T-helper 2 cell treated with Interferon-gamma antibody and Interleukin-4, amounts not matched to agents 5 μg/mL and 100 μg/mL, for 36 hours (primary cell): ENCODE measurements around the gene CRTC2.
A peak's percentile ranks its signal among the peaks of the same experiment; 100 is the strongest.

Experiments
- DNase-seq: peaks from one replicate; pipeline ENCODE4 v3.0.0; 2021; ENCODE audit warnings: low spot score
- H3K27ac Mint-ChIP-seq: one replicate; pipeline ENCODE4 v1.8.0; 2021; ENCODE audit warnings: mild to moderate bottlenecking, mixed read lengths
- H3K27me3 Mint-ChIP-seq: one replicate; pipeline ENCODE4 v1.8.0; 2021; ENCODE audit warnings: low read depth, mixed read lengths
- H3K36me3 Mint-ChIP-seq: one replicate; pipeline ENCODE4 v1.8.0; 2021; ENCODE audit warnings: low read depth, mixed read lengths
- H3K4me1 Mint-ChIP-seq: one replicate; pipeline ENCODE4 v1.8.0; 2021; ENCODE audit warnings: low read depth, mixed read lengths
- H3K4me3 Mint-ChIP-seq: one replicate; pipeline ENCODE4 v1.8.0; 2022; ENCODE audit warnings: mild to moderate bottlenecking, moderate library complexity, mixed read lengths
- H3K9me3 Mint-ChIP-seq: one replicate; pipeline ENCODE4 v1.8.0; 2021; ENCODE audit warnings: mixed read lengths

Gene CRTC2

DNA sequence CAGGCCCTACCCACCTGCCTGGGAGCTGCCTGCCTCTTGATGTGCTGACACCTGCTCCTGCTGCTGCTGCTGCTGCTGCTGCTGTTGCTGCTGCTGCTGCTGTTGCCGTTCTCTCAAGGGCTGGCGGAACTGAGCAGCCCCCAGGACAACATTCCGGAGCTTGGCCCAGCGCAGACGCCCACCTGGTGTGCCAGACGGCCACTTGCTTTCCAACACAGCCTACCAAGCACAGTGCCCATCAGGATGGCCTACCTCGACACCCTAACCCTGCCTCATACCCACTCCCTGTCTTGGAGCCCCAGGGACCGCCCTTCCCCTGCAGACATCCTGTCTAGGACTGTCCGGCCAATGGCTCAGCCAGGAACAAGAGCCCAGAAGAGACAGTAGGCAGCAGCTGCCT lies 23.7 kb downstream of the CRTC2 start:
- no peak for DNase-seq
- no peak overlapping the region for H3K27ac Mint-ChIP-seq
- no peaks in the 10 kb centered on the region for H3K27me3 Mint-ChIP-seq
- H3K4me1 Mint-ChIP-seq = no peaks in the 10 kb centered on the region
- H3K36me3 Mint-ChIP-seq = peaks cover 59% of the 10 kb centered on the region
- H3K9me3 Mint-ChIP-seq = no peaks in the 10 kb centered on the region
- H3K4me3 Mint-ChIP-seq = no peak overlapping the region

GRCh38 chr1:153933955-153934354 lies 24.5 kb downstream of the CRTC2 start:
- H3K9me3 Mint-ChIP-seq = no peaks in the 10 kb centered on the region
- no peak overlapping the region for H3K27ac Mint-ChIP-seq
- H3K27me3 Mint-ChIP-seq = no peaks in the 10 kb centered on the region
- peaks cover 57% of the 10 kb centered on the region for H3K36me3 Mint-ChIP-seq
- H3K4me3 Mint-ChIP-seq = no peak overlapping the region
- no peak for DNase-seq
- no peaks in the 10 kb centered on the region for H3K4me1 Mint-ChIP-seq

DNA sequence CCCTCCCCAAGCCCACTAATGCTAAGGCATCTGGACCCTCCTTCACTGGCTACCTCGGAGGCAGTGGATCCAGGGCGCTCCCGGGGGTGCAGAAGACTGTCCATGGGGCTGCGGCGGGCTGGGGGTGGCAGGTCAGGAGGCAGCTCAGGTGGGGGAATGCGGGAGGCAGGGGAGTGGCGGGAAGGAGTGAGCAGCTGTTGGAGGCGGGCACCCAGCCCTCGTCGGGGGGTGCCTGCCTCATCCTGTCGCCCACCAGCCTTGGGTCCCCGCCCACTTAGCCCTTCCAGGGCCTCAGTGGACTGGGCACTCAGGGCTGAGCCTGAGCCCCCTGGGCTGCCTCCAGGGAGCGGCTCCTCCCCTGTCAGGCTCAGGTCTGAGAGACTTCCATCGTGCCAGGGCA lies 25.0 kb downstream of the CRTC2 start:
- Mint-ChIP-seq H3K4me3 (no peak overlapping the region), H3K27me3 (no peaks in the 10 kb centered on the region), H3K27ac (no peak overlapping the region), H3K36me3 (peaks cover 60% of the 10 kb centered on the region), H3K9me3 (no peaks in the 10 kb centered on the region), H3K4me1 (no peaks in the 10 kb centered on the region)
- no peak for DNase-seq

DNA sequence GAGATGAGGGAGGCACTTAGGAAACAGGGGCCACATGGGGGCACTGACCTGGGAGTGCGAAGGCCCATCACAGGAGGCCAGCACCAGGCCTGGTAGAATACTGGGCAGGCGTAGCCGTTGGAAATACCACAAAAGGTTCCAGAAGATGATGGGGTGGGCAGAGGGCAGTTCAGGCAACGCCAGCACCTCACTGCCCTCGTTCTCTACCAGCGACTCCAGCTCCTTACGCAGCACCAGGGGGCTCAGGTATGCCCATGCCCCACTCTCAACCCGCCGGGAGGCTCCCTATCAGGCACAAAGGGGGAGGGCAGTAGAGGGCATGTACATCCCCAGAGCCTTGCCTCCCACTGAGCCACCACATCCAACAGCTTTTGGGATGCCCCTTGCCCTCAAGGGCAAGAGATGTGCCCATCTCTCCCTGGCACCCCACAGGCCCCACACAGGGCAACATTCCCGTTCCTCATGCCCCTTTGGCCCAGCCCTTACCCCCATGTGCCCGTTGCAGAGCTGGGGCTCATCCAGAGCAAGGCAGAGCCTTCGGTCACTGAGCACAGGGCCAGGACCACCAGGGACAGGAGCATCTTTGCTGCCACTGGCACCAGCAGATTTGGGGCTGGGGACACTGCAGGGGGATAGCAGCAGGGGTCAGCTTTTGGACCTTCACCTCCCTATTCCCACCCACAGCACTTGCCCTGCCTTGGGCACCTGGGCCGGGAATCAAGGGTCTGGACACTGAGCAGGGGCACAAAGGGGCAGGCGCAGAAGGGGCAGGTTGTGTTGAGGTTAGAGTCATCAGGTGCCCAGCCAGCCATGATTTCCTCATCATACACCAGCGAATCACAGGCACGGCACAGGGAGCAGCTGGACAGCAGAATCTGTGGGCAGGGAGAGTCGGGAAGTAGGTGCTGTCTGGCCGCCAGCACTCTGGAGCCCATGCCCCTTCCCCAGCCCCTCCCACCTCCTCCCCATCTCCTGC lies 26.0 kb downstream of the CRTC2 start:
- no peak overlapping the region for H3K27ac Mint-ChIP-seq
- no peaks in the 10 kb centered on the region for H3K9me3 Mint-ChIP-seq
- no peak overlapping the region for H3K4me3 Mint-ChIP-seq
- peaks cover 59% of the 10 kb centered on the region for H3K36me3 Mint-ChIP-seq
- H3K4me1 Mint-ChIP-seq = peaks cover 3% of the 10 kb centered on the region
- H3K27me3 Mint-ChIP-seq = no peaks in the 10 kb centered on the region
- no peak for DNase-seq

DNA sequence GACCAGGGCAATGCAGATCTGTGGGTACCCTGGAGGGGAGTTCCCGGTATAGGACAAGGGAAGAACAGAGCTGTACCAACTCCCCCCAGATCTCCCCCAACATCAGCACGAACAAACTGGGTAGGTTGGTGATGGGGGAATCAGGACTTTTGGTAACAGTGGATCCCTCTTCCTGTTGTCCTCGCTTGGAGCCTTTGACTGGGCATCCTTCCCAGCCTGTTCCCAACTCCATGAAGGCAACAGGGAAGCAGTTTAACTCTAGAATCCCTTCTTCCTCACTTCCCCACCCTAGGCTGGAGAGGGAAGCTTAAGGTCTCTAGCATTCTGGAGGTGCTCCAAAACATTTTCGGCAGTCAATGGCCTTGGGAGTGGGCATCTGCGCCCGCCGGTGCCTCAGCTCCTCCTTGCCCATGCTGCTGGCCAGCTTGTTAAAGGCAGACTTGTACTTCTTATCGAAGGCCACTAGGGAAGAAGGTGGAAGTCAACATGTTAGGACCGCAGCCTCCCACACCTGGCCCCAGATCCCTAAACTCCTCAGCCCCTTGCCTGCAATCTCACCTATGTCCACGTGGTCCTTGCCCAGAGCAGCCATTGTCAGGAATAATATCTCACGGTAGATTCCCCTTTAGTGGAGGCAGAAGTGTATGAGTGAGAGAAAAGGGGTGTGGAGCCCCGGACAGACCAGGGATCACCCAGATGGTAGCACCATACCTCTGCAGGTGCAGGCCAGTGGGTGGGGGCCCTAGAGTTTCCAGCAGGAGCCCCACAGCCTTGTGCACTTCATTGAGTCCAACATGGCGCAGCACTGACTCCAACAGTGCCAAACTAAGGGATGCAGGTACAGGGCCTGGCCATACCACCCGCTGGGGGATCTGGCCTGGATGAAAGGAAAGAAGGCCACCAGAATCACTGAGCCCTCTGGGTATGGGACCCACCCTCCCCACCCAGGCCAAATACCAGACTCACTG lies 28.1 kb downstream of the CRTC2 start:
- no peak for DNase-seq
- no peaks in the 10 kb centered on the region for H3K9me3 Mint-ChIP-seq
- H3K36me3 Mint-ChIP-seq = peaks cover 38% of the 10 kb centered on the region
- H3K4me3 Mint-ChIP-seq = no peak overlapping the region
- H3K27ac Mint-ChIP-seq = no peak overlapping the region
- peaks cover 3% of the 10 kb centered on the region for H3K4me1 Mint-ChIP-seq
- no peaks in the 10 kb centered on the region for H3K27me3 Mint-ChIP-seq

GRCh38 chr1:153929426-153929825 lies 29.0 kb downstream of the CRTC2 start:
- Mint-ChIP-seq H3K36me3 (peaks cover 31% of the 10 kb centered on the region), H3K4me1 (peaks cover 3% of the 10 kb centered on the region), H3K27ac (no peak overlapping the region), H3K9me3 (no peaks in the 10 kb centered on the region), H3K27me3 (no peaks in the 10 kb centered on the region), H3K4me3 (no peak overlapping the region)
- DNase-seq = no peak

GRCh38 chr1:153928791-153929341 lies 29.5 kb downstream of the CRTC2 start:
- peaks cover 28% of the 10 kb centered on the region for H3K36me3 Mint-ChIP-seq
- H3K9me3 Mint-ChIP-seq = no peaks in the 10 kb centered on the region
- no peak for DNase-seq

GRCh38 chr1:153928245-153928644 lies 30.2 kb downstream of the CRTC2 start:
- Mint-ChIP-seq H3K36me3 (peaks cover 28% of the 10 kb centered on the region), H3K4me1 (peaks cover 6% of the 10 kb centered on the region), H3K9me3 (no peaks in the 10 kb centered on the region), H3K4me3 (no peak overlapping the region), H3K27me3 (no peaks in the 10 kb centered on the region), H3K27ac (peak overlapping the region; percentile 46)
- DNase-seq = no peak

More at GRCh38 chr1:153928791-153929341, 29.5 kb downstream of the CRTC2 start:
- no peaks in the 10 kb centered on the region for H3K27me3 Mint-ChIP-seq
- H3K4me1 Mint-ChIP-seq = peaks cover 3% of the 10 kb centered on the region
- peak overlapping the region; percentile 38 for H3K27ac Mint-ChIP-seq
- H3K4me3 Mint-ChIP-seq = no peak overlapping the region

DNA sequence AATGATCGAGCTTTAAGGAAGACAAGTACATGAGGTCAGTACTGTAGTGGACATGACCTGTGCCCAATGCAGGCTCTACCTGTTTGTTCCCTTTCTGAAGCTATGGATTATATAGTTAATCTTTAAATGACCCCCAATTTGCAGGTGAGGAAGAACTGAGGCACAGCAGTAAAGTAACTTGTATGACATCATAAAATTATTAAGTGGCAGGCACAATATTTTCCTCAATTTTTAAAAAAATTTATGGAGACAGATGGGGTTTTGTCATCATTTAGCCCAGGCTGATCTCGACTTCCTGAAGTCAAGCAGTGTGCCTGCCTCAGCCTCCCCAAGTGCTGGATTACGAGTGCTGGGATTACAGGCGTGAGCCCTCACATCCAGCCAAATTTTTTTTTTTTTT lies 32.0 kb downstream of the CRTC2 start:
- no peaks in the 10 kb centered on the region for H3K27me3 Mint-ChIP-seq
- H3K9me3 Mint-ChIP-seq = no peaks in the 10 kb centered on the region
- H3K4me1 Mint-ChIP-seq = peaks cover 10% of the 10 kb centered on the region
- H3K36me3 Mint-ChIP-seq = peaks cover 26% of the 10 kb centered on the region
- DNase-seq = no peak
- no peak overlapping the region for H3K4me3 Mint-ChIP-seq
- no peak overlapping the region for H3K27ac Mint-ChIP-seq

GRCh38 chr1:153922972-153923925 lies 35.2 kb downstream of the CRTC2 start, which contains the start of gene GATAD2B:
Gene GATAD2B, minus strand, starts transcription at chr1:153922972. Its CDS starts 94,625 bp downstream, at chr1:153828347.
- H3K4me1 Mint-ChIP-seq = peaks cover 34% of the 10 kb centered on the region
- no peaks in the 10 kb centered on the region for H3K27me3 Mint-ChIP-seq
- H3K9me3 Mint-ChIP-seq = no peaks in the 10 kb centered on the region
- peak within 1 kb of the TSS; percentile 95 for H3K27ac Mint-ChIP-seq
- DNase-seq = peak; percentile 99
- H3K4me3 Mint-ChIP-seq = peak within 1 kb of the TSS; percentile 95
- peaks cover 18% of the 10 kb centered on the region for H3K36me3 Mint-ChIP-seq

GRCh38 chr1:153922076-153922971 lies 36.1 kb downstream of the CRTC2 start:
- H3K27ac Mint-ChIP-seq = peak overlapping the region; percentile 95
- H3K27me3 Mint-ChIP-seq = no peaks in the 10 kb centered on the region
- H3K9me3 Mint-ChIP-seq = no peaks in the 10 kb centered on the region
- peak overlapping the region; percentile 95 for H3K4me3 Mint-ChIP-seq
- H3K4me1 Mint-ChIP-seq = peaks cover 37% of the 10 kb centered on the region
- H3K36me3 Mint-ChIP-seq = peaks cover 16% of the 10 kb centered on the region
- DNase-seq = no peak

GRCh38 chr1:153921803-153922075 lies 36.7 kb downstream of the CRTC2 start:
- Mint-ChIP-seq H3K27me3 (no peaks in the 10 kb centered on the region), H3K9me3 (no peaks in the 10 kb centered on the region), H3K4me1 (peaks cover 37% of the 10 kb centered on the region), H3K27ac (peak overlapping the region; percentile 92), H3K36me3 (peaks cover 16% of the 10 kb centered on the region), H3K4me3 (peak overlapping the region; percentile 88)
- DNase-seq = peak; percentile 17
